Neutrophil (primary cell): ENCODE results near the gene SLAMF7.

Experiments used
- H3K27ac ChIP-seq: fragments of 200-600 bp; sonication (generic); 2 replicates; pipeline ENCODE4 v1.5.1; 2016; ENCODE audit warnings: mild to moderate bottlenecking, moderate library complexity
- H3K27me3 ChIP-seq: fragments of 200-600 bp; sonication (generic); 2 replicates; pipeline ENCODE4 v1.6.0; 2016; ENCODE audit warnings: mild to moderate bottlenecking
- H3K36me3 ChIP-seq: fragments of 200-600 bp; sonication (generic); 2 replicates; pipeline ENCODE4 v1.5.1; 2017
- H3K4me1 ChIP-seq, 2 experiments: fragments of 200-600 bp in 1 of 2; sonication (generic) in 1 of 2; 1 replicate in 1 of 2; 2 replicates in 1 of 2; pipeline versions ENCODE4 v1.5.1 to v1.6.1; 2013 to 2016; ENCODE audit warnings: low read depth in 1 of 2, low read length in 1 of 2, mild to moderate bottlenecking in 1 of 2, moderate library complexity in 1 of 2; ENCODE audit not compliant: control insufficient read depth in 1 of 2, insufficient read depth in 1 of 2
- H3K4me3 ChIP-seq, 2 experiments: fragments of 200-600 bp in 1 of 2; sonication (generic) in 1 of 2; 1 replicate in 1 of 2; 2 replicates in 1 of 2; pipeline ENCODE4 v1.5.1; 2013 to 2016; ENCODE audit warnings: low read depth in 1 of 2, low read length in 1 of 2, mild to moderate bottlenecking in 1 of 2, moderate library complexity in 1 of 2
- H3K9me3 ChIP-seq: fragments of 200-600 bp; sonication (generic); 2 replicates; pipeline ENCODE4 v1.5.1; 2016
- CTCF ChIP-seq: fragments of 200-600 bp; sonication (generic); IDR thresholded peaks from 2 replicates; pipeline ENCODE4 v1.5.1; 2016; ENCODE audit warnings: antibody characterized with exemption

SLAMF7 gene

GRCh38 chr1:160795951-160796383 lies 56.9 kb downstream of the SLAMF7 start, which contains the start of gene LY9:
Gene LY9 (plus strand): TSS chr1:160796174. CDS start chr1:160796188, 14 bp downstream.
- H3K27me3 ChIP-seq: no peaks in the 10 kb centered on the region
- H3K4me1 ChIP-seq: no peaks in the 10 kb centered on the region
- no peaks in the 10 kb centered on the region for H3K36me3 ChIP-seq
- TF ChIP-seq CTCF: no peak
- no peak within 1 kb of the TSS for H3K4me3 ChIP-seq
- H3K27ac ChIP-seq: no peak within 1 kb of the TSS
- no peaks in the 10 kb centered on the region for H3K9me3 ChIP-seq

- H3K36me3 ChIP-seq: no peaks in the 10 kb centered on the region
- H3K4me3 ChIP-seq: no peak overlapping the region
- H3K27me3 ChIP-seq: no peaks in the 10 kb centered on the region
- H3K4me1 ChIP-seq: no peaks in the 10 kb centered on the region
- no peak for TF ChIP-seq CTCF
- no peaks in the 10 kb centered on the region for H3K9me3 ChIP-seq
- H3K27ac ChIP-seq: no peak overlapping the region
These were observed 58.2 kb downstream of the SLAMF7 start for GRCh38 chr1:160797271-160797709.

- Histone ChIP-seq H3K36me3 (no peaks in the 10 kb centered on the region), H3K4me1 (no peaks in the 10 kb centered on the region), H3K27me3 (no peaks in the 10 kb centered on the region), H3K4me3 (no peak overlapping the region), H3K27ac (no peak overlapping the region), H3K9me3 (no peaks in the 10 kb centered on the region)
- TF ChIP-seq CTCF: no peak
These were observed 58.8 kb downstream of the SLAMF7 start for GRCh38 chr1:160797861-160798273.

- H3K27ac ChIP-seq: no peak overlapping the region
- H3K4me3 ChIP-seq: no peak overlapping the region
These were observed 59.4 kb downstream of the SLAMF7 start for GRCh38 chr1:160798439-160798838.

GRCh38 chr1:160799641-160800040 lies 60.6 kb downstream of the SLAMF7 start:
- Histone ChIP-seq H3K4me1 (no peaks in the 10 kb centered on the region), H3K27ac (no peak overlapping the region), H3K4me3 (no peak overlapping the region), H3K27me3 (no peaks in the 10 kb centered on the region), H3K9me3 (no peaks in the 10 kb centered on the region), H3K36me3 (no peaks in the 10 kb centered on the region)
- no peak for TF ChIP-seq CTCF

More at GRCh38 chr1:160798439-160798838, 59.4 kb downstream of the SLAMF7 start:
- Histone ChIP-seq H3K36me3 (no peaks in the 10 kb centered on the region), H3K4me1 (no peaks in the 10 kb centered on the region), H3K27me3 (no peaks in the 10 kb centered on the region), H3K9me3 (no peaks in the 10 kb centered on the region)
- no peak for TF ChIP-seq CTCF

GRCh38 chr1:160800142-160800541 lies 61.1 kb downstream of the SLAMF7 start:
- H3K27ac ChIP-seq: no peak overlapping the region
- no peaks in the 10 kb centered on the region for H3K9me3 ChIP-seq
- H3K27me3 ChIP-seq: no peaks in the 10 kb centered on the region
- no peak overlapping the region for H3K4me3 ChIP-seq
- H3K36me3 ChIP-seq: no peaks in the 10 kb centered on the region
- no peak for TF ChIP-seq CTCF
- no peaks in the 10 kb centered on the region for H3K4me1 ChIP-seq
